ENCODE measurements around the gene LARP1.

DNA sequence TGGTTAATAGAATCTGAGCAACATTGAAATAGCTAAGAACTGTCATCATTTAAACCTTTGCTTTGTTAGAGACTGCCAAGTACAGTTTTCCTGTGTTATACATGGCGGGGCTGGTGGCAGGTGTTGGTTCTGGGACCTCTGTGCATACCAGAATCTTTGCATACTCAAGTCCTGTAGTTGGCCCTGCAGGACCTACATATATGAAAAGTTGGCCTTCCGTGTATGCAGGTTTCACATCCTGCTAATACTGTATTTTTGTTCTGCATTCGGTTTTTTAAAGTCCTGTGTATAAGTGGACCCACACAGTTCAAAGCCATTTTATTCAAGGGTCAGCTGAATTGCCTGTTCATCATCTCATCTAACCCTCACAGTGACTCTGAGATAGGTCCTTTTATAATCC, 36.4 kb downstream of the LARP1 start:
- TF ChIP-seq POLR2AphosphoS5 (IDR thresholded peaks at IDR 0.05) = no peak
- TF ChIP-seq, protein P1, sequence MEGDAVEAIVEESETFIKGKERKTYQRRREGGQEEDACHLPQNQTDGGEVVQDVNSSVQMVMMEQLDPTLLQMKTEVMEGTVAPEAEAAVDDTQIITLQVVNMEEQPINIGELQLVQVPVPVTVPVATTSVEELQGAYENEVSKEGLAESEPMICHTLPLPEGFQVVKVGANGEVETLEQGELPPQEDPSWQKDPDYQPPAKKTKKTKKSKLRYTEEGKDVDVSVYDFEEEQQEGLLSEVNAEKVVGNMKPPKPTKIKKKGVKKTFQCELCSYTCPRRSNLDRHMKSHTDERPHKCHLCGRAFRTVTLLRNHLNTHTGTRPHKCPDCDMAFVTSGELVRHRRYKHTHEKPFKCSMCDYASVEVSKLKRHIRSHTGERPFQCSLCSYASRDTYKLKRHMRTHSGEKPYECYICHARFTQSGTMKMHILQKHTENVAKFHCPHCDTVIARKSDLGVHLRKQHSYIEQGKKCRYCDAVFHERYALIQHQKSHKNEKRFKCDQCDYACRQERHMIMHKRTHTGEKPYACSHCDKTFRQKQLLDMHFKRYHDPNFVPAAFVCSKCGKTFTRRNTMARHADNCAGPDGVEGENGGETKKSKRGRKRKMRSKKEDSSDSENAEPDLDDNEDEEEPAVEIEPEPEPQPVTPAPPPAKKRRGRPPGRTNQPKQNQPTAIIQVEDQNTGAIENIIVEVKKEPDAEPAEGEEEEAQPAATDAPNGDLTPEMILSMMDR (IDR thresholded peaks at IDR 0.05) = no peak

All from prostate gland (tissue), 2 donors.